HepG2 (cell line): ENCODE results near the gene TMEM218. TPM values are rescaled to one million over a fixed set of nuclear protein-coding genes. Genes with fewer than 3 reads are reported as not detected.

Experiments
- ATF1 ChIP-seq: IDR thresholded peaks from 2 replicates; pipeline ENCODE4 v1.6.1; 2016; ENCODE audit warnings: mild to moderate bottlenecking, control low read depth
- ATF2 ChIP-seq: sonication (generic); formaldehyde crosslinking; IDR thresholded peaks from 2 replicates; pipeline ENCODE4 v1.4.0; 2020; ENCODE audit warnings: missing genetic modification reagents
- HOXA5 ChIP-seq: sonication (generic); formaldehyde crosslinking; IDR thresholded peaks from 2 replicates; pipeline ENCODE4 v1.4.0; 2020; ENCODE audit warnings: missing genetic modification reagents
- PATZ1 ChIP-seq: sonication (generic); formaldehyde crosslinking; IDR thresholded peaks from 2 replicates; pipeline ENCODE4 v1.4.0; 2020; ENCODE audit warnings: missing genetic modification reagents
- PHF20 ChIP-seq: sonication (generic); formaldehyde crosslinking; IDR thresholded peaks from 2 replicates; pipeline ENCODE4 v1.5.0; 2020; ENCODE audit warnings: mild to moderate bottlenecking, missing genetic modification reagents
- PHF21A ChIP-seq: sonication (generic); formaldehyde crosslinking; IDR thresholded peaks from 2 replicates; pipeline ENCODE4 v1.5.0; 2020; ENCODE audit warnings: mild to moderate bottlenecking, missing genetic modification reagents
- RFX1 ChIP-seq: fragments of 450-650 bp; IDR thresholded peaks from 2 replicates; pipeline ENCODE4 v1.6.1; 2017
- SALL1 ChIP-seq: sonication (generic); formaldehyde crosslinking; IDR thresholded peaks from 2 replicates; pipeline ENCODE4 v1.8.0; 2022; ENCODE audit warnings: mild to moderate bottlenecking, missing genetic modification reagents
- TAF1 ChIP-seq: sonication (generic); formaldehyde crosslinking; IDR thresholded peaks from 2 replicates; pipeline ENCODE4 v1.4.0; 2020; ENCODE audit warnings: missing genetic modification reagents
- ZBTB40 ChIP-seq, 2 experiments: fragments of 450-650 bp in 1 of 2; sonication (generic) in 1 of 2; formaldehyde crosslinking in 1 of 2; IDR thresholded peaks; 2 replicates each; pipeline versions ENCODE4 v1.6.1 to v1.8.0; 2016 to 2022; ENCODE audit warnings: antibody characterized with exemption in 1 of 2, mild to moderate bottlenecking in 1 of 2, missing genetic modification reagents in 1 of 2
- ZNF143 ChIP-seq: sonication (generic); formaldehyde crosslinking; IDR thresholded peaks from 2 replicates; pipeline ENCODE4 v1.4.0; 2020; ENCODE audit warnings: missing genetic modification reagents
- ZNF180 ChIP-seq: sonication (generic); formaldehyde crosslinking; IDR thresholded peaks from 2 replicates; pipeline ENCODE4 v1.4.0; 2020; ENCODE audit warnings: low read depth, missing genetic modification reagents, borderline replicate concordance
- polyA plus RNA-seq, 8 experiments: library from polyadenylated mRNA; depleted of rRNA in 3 of 8; stranded (reverse) in 7 of 8; unstranded in 1 of 8; fragments of >200 nt; fragmentation: Illumina TruSeq in 4 of 8; extraction: Trizol in 4 of 8; gene quantifications; 2 replicates each; pipeline versions ENCODE4 v1.2.1 to v1.2.3, GENCODE V29; 2011 to 2016; ENCODE audit warnings: low read depth in 4 of 8, missing spikeins in 1 of 8, mixed read lengths in 1 of 8; ENCODE audit not compliant: insufficient read depth in 1 of 8
- total RNA-seq, 5 experiments: library from RNA; depleted of rRNA; stranded (reverse); fragments of >200 nt; fragmentation: Illumina TruSeq; extraction: Trizol; gene quantifications; 2 replicates each; pipeline ENCODE4 v1.2.3, GENCODE V29; 2016; ENCODE audit warnings: low read depth in 1 of 5
- TF ChIP-seq, protein P1 (sequence below): sonication (generic); formaldehyde crosslinking; conservative IDR thresholded peaks from 2 replicates; pipeline ENCODE4 v1.8.0; 2022; ENCODE audit warnings: mild to moderate bottlenecking, moderate library complexity, missing genetic modification reagents

Gene TMEM218
- total and polyA plus RNA-seq, 2 of the 13 experiments (the other 11 are each of a cell fraction or from before 2014, with no cell fraction given): 11.8 to 14.0 TPM

DNA sequence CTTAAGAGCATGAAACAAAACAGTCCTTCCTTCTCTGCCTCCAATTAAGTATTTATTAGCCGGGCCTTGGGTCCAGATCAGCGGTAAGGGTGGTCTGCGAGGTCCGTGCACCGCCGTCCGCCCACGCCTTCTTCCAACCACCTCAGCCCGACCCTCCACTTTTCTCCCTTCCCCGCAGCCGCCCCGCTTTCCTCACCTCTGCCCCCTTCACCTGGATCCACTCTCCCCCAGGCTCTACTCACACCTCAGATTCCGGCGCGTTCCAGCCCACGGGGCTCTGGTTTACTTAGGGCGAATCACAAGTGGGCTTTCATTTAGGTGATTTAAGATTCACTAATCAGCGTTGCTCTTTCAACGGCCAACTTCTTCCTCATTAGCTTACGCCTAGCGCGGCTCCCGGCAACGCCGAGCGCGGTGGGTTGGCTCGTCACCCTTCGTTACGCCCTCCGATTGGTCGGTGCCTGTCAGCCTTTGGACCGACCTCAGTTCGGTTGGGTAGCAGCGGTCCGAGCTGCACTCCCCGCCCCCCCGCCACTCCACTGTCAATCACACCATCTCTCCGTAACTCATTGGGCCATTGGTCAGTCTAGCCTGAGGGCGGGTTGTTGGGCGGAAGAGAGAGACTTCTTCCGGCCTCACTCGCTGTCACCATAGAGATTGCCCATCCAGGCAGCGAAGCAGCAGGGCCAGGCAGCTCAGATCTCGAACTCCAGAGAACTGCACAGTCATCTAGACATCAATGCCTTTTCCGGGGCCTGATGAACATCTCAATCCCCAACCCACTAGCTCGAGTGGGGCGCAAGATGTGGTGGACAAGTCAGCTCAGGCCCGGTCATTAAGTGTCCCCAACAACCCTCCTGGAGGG, at the start of gene TMEM218 (continued):
- TF ChIP-seq ZNF143 (CRISPR knock-in tag): peak; percentile 61
- TF ChIP-seq ZNF180 (CRISPR knock-in tag): no peak
- peak; percentile 64 for TF ChIP-seq TAF1 (CRISPR knock-in tag)
- TF ChIP-seq ATF2 (CRISPR knock-in tag): 0 out of 2 replicates have a peak, but pooled peaks have one; percentile 23
- peak; percentile 83 for TF ChIP-seq ATF1 (CRISPR knock-in tag)
- TF ChIP-seq PHF21A (CRISPR knock-in tag): peak; percentile 85
- peak; percentile 69; the same call in 1 of the 2 replicates for TF ChIP-seq PATZ1 (CRISPR knock-in tag)
- TF ChIP-seq HOXA5 (CRISPR knock-in tag): no peak
- peak; percentile 74 for TF ChIP-seq RFX1
- TF ChIP-seq SALL1 (CRISPR knock-in tag): peak; percentile 57; the same call in 1 of the 2 replicates
- TF ChIP-seq ZBTB40 (IDR thresholded peaks at IDR 0.05): no peak; the same call in 1 of the 2 replicates
- TF ChIP-seq ZBTB40 (CRISPR knock-in tag; IDR thresholded peaks at IDR 0.05): peak; percentile 43; the same call in 1 of the 2 replicates
- TF ChIP-seq, protein P1, sequence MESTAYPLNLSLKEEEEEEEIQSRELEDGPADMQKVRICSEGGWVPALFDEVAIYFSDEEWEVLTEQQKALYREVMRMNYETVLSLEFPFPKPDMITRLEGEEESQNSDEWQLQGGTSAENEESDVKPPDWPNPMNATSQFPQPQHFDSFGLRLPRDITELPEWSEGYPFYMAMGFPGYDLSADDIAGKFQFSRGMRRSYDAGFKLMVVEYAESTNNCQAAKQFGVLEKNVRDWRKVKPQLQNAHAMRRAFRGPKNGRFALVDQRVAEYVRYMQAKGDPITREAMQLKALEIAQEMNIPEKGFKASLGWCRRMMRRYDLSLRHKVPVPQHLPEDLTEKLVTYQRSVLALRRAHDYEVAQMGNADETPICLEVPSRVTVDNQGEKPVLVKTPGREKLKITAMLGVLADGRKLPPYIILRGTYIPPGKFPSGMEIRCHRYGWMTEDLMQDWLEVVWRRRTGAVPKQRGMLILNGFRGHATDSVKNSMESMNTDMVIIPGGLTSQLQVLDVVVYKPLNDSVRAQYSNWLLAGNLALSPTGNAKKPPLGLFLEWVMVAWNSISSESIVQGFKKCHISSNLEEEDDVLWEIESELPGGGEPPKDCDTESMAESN (CRISPR knock-in tag): 0 out of 2 replicates have a peak, but pooled peaks have one; percentile 40
- TF ChIP-seq PHF20: peak; percentile 79
